Heart left ventricle (tissue), 16 donors: ENCODE data around the gene PLCH1. TPM values are rescaled to one million over a fixed set of nuclear protein-coding genes. Genes with fewer than 3 reads are reported as not detected.

Experiments
- ATAC-seq, 4 donors: fragments of 200-7000 bp; cut with Tn5 transposase; one replicate each; pipeline ENCODE4 v1.9.1; 2020 to 2022; ENCODE audit warnings: moderate library complexity in 4 of 4, mild to moderate bottlenecking in 3 of 4, moderate number of reproducible peaks in 1 of 4
- DNase-seq, 5 donors: peaks; one replicate each; pipeline ENCODE4 v3.0.0-alpha.2; 2020
- H3K27ac ChIP-seq, 12 donors: fragments of 200-600 bp; sonication (generic) in 4 of 12; one replicate each; pipeline versions ENCODE4 v1.5.0 to v1.8.0; 2016 to 2022; ENCODE audit warnings: mild to moderate bottlenecking in 2 of 12
- H3K27me3 ChIP-seq, 9 donors: fragments of 200-600 bp; sonication (generic) in 2 of 9; one replicate each; pipeline versions ENCODE4 v1.5.1 to v1.8.0; 2016 to 2022; ENCODE audit warnings: mild to moderate bottlenecking in 3 of 9
- H3K36me3 ChIP-seq, 9 donors: fragments of 200-600 bp; sonication (generic) in 2 of 9; one replicate each; pipeline versions ENCODE4 v1.5.0 to v1.8.0; 2018 to 2022; ENCODE audit warnings: mild to moderate bottlenecking in 2 of 9
- H3K4me1 ChIP-seq, 12 donors: fragments of 200-600 bp; sonication (generic) in 4 of 12; one replicate each; pipeline versions ENCODE4 v1.5.0 to v1.8.0; 2016 to 2022; ENCODE audit warnings: mild to moderate bottlenecking in 3 of 12
- H3K4me3 ChIP-seq, 12 donors: fragments of 200-600 bp; sonication (generic) in 4 of 12; one replicate each; pipeline versions ENCODE4 v1.5.0 to v1.8.0; 2017 to 2022; ENCODE audit warnings: mild to moderate bottlenecking in 9 of 12, moderate library complexity in 4 of 12
- H3K9me3 ChIP-seq, 12 donors: fragments of 200-600 bp; sonication (generic) in 4 of 12; one replicate each; pipeline versions ENCODE4 v1.5.0 to v1.8.0; 2016 to 2022; ENCODE audit warnings: mild to moderate bottlenecking in 1 of 12
- CTCF ChIP-seq, 12 donors: fragments of 200-600 bp; sonication (generic) in 4 of 12; IDR thresholded peaks; one replicate each; pipeline versions ENCODE4 v1.5.0 to v1.8.0; 2018 to 2022; ENCODE audit warnings: antibody characterized with exemption in 12 of 12, mild to moderate bottlenecking in 5 of 12
- POLR2A ChIP-seq, 2 donors: fragments of 450-650 bp; IDR thresholded peaks; one replicate each; pipeline ENCODE4 v1.6.1; 2017; ENCODE audit warnings: antibody characterized with exemption in 2 of 2, mild to moderate bottlenecking in 2 of 2, moderate library complexity in 2 of 2
- WGBS, 4 donors: extraction: QIAGEN DNeasy Blood & Tissue Kit in 2 of 4; methylation state at CpG; one replicate each; pipeline versions ENCODE4 v1.1.5 to v1.1.7; 2013 to 2018; 5-methylcytosine and 5-hydroxymethylcytosine counted together
- intact Hi-C, 10 donors: fragments of 100-400 bp; cut with DNase I; formaldehyde crosslinking; loops; one replicate each; pipeline versions ENCODE4 v1.11.1 to v1.14.2; 2022
- polyA plus RNA-seq, 2 donors: library from polyadenylated mRNA; stranded (reverse); fragments of 200-250 nt; gene quantifications; one replicate each; pipeline ENCODE4 v1.2.3, GENCODE V29; 2013
- total RNA-seq, 9 donors: library from RNA; depleted of rRNA in 2 of 9; stranded (reverse); fragments of >200 nt in 2 of 9; fragmentation: NEBNext Ultra II Directional in 3 of 9; extraction: Animal tissue kit (Norgen Biotek cat#: 25700) in 3 of 9; gene quantifications; one replicate each; pipeline versions ENCODE4 v1.1.0 to v1.2.4, GENCODE V29; 2016 to 2023
- donor health status: ischemic (EF 13 %, LVEDD 7.1; RV severe dilation, severe dysfunction).
- donor health status: healthy with polysubstance abuse.
- donor health status: DM: no; HTN: yes; CAD: no.
- donor health status: DM: no; HTN: no; CAD: no.
- donor health status: ischemic (EF 25% LVEDD 6.9; RV normal size, moderate dysfunction).
- donor health status: ischemic (EF 25% LVEDD 5.7; RV mildly dilated, moderate dysfunction).
- donor health status: healthy.
- donor health status: DM: yes; HTN: yes; CAD: no.
- donor health status: ischemic (EF 35%, LVEDD 5.7; RV mildly dilated, moderate dysfunction).
- donor health status: nonischemic (EF 11% LVEDD 7.7; RV severe dilation, severe dysfunction).
- donor health status: DM: yes; HTN: yes; CAD: no.
- donor health status: PGD.
- donor health status: ischemic (EF 29% LVEDD 5.4; RV normal size, mild dysfunction).
- donor health status: nonischemic (EF 23%, LVEDD 6.1; RV moderate dilation, normal function).

The PLCH1 gene
- total and polyA plus RNA-seq, 11 donors = 0.07 to 2.7 (median 0.23) TPM

GRCh38 chr3:155550391-155550790, 194.5 kb downstream of the PLCH1 start:
- ATAC-seq (no peak), DNase-seq (no peak)
- H3K27me3 ChIP-seq = no peaks in the 10 kb centered on the region
- H3K27ac ChIP-seq = no peak overlapping the region
- H3K4me1 ChIP-seq = no peaks in the 10 kb centered on the region
- H3K36me3 ChIP-seq = no peaks in the 10 kb centered on the region
- 93 to 95% (median 94%) methylated on average over 3 of the region's 3 CpGs for WGBS, 4 donors
- intact Hi-C loops = no loop called here
- TF ChIP-seq CTCF (IDR thresholded peaks at IDR 0.05) = no peak
- no peak for TF ChIP-seq POLR2A (IDR thresholded peaks at IDR 0.05)
- H3K4me3 ChIP-seq = no peak overlapping the region
- no peaks in the 10 kb centered on the region for H3K9me3 ChIP-seq

DNA sequence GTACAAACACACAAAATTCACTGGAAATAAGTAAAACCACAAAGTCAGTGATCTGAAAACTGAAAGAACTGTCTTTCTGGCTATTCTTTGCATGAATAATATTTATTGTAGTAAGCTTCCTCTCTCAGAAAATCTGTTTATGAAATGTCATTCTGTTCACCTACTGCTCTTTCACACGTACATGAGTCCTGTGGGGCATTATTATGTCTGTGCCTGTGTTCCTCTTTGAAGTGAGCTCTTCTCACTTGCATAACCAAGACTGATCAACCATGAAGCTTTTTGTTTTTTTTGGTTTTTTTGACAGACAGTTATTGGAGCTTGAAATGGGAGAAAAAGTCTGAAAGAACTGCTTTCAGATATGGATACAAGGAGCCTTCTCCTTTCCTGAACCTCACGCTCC, 195.8 kb downstream of the PLCH1 start:
- H3K27ac ChIP-seq = no peak overlapping the region
- no peak for ATAC-seq
- H3K9me3 ChIP-seq = no peaks in the 10 kb centered on the region
- no peak overlapping the region for H3K4me3 ChIP-seq
- DNase-seq = no peak
- no peaks in the 10 kb centered on the region for H3K27me3 ChIP-seq
- H3K4me1 ChIP-seq = no peaks in the 10 kb centered on the region
- intact Hi-C loops = no loop called here
- 68 to 80% (median 73%) methylated on average over 2 of the region's 2 CpGs for WGBS, 4 donors
- no peaks in the 10 kb centered on the region for H3K36me3 ChIP-seq
- TF ChIP-seq POLR2A (IDR thresholded peaks at IDR 0.05) (no peak), CTCF (IDR thresholded peaks at IDR 0.05) (no peak)

GRCh38 chr3:155548195-155548594, 196.7 kb downstream of the PLCH1 start:
- ATAC-seq (no peak), DNase-seq (no peak)
- Histone ChIP-seq H3K27ac (no peak overlapping the region), H3K4me3 (no peak overlapping the region), H3K9me3 (peaks cover 0 to under 1% (median 0%) of the 10 kb centered on the region in 12 donors), H3K4me1 (no peaks in the 10 kb centered on the region), H3K27me3 (no peaks in the 10 kb centered on the region), H3K36me3 (no peaks in the 10 kb centered on the region)
- intact Hi-C loops = no loop called here
- TF ChIP-seq POLR2A (IDR thresholded peaks at IDR 0.05) (no peak), CTCF (IDR thresholded peaks at IDR 0.05) (no peak)
- WGBS, 4 donors = 88 to 97% (median 92%) methylated on average over 2 of the region's 2 CpGs

GRCh38 chr3:155535098-155535497, 209.8 kb downstream of the PLCH1 start:
- 79 to 92% (median 86%) methylated on average over 3 of the region's 3 CpGs for WGBS, 4 donors
- TF ChIP-seq CTCF (IDR thresholded peaks at IDR 0.05) = no peak
- no peak for TF ChIP-seq POLR2A (IDR thresholded peaks at IDR 0.05)
- ATAC-seq (no peak), DNase-seq (no peak)
- Histone ChIP-seq H3K27me3 (no peaks in the 10 kb centered on the region), H3K4me1 (no peaks in the 10 kb centered on the region), H3K36me3 (no peaks in the 10 kb centered on the region), H3K4me3 (no peak overlapping the region), H3K27ac (no peak overlapping the region), H3K9me3 (peaks cover 0 to 26% (median 3%) of the 10 kb centered on the region in 12 donors)
- intact Hi-C loops = no loop called here
